K562 (cell line): ENCODE results near the gene EPHB2. TPM values are rescaled to one million over a fixed set of nuclear protein-coding genes. Genes with fewer than 3 reads are reported as not detected.

Source experiments
- ATAC-seq: fragments of 200-7000 bp; cut with Tn5 transposase; 3 replicates; pipeline ENCODE4 v1.9.1; 2020; ENCODE audit warnings: moderate library complexity
- BruUV-seq: library from RNA; stranded (reverse); fragments of 400-500 nt; replicated peaks from 2 replicates; lab custom pipeline; 2021; lab: Mats Ljungman, UMichigan
- CTCF ChIA-PET: fragments of 300-600 bp; formaldehyde crosslinking; extraction: SDS; loops from one replicate; lab custom pipeline; 2021; ENCODE audit warnings: low intra/inter-chr PET ratio; lab: Yijun Ruan, JAX
- POLR2A ChIA-PET: fragments of 300-600, 350-650 bp; sonication (Branson Sonifier 250); formaldehyde crosslinking; extraction: SDS; loops from one replicate; lab custom pipeline; 2021; ENCODE audit warnings: antibody characterized with exemption, inconsistent platforms; lab: Yijun Ruan, JAX
- DNase-seq, 4 experiments: peaks; one replicate each; pipeline versions ENCODE4 v3.0.0 to v3.0.0-alpha.2; 2011 to 2018; ENCODE audit warnings: low spot score in 3 of 4, mixed read lengths in 3 of 4; ENCODE audit errors: extremely low read depth in 1 of 4
- FAIRE-seq: peaks from 2 replicates; lab custom pipeline; 2011; peaks lifted over from hg19 to GRCh38; lab: Jason Lieb, UNC
- H2AFZ ChIP-seq: 2 replicates; pipeline ENCODE4 v1.6.0; 2011; ENCODE audit warnings: low read depth, low read length, control low read depth, inconsistent platforms
- H3K27ac ChIP-seq: fragments of 200-600 bp; 3 replicates; pipeline ENCODE4 v1.8.0; 2011; ENCODE audit warnings: low read depth, mild to moderate bottlenecking, control low read depth, inconsistent platforms, low read length, moderate library complexity, mixed read lengths; ENCODE audit errors: extremely low read depth
- H3K27me3 ChIP-seq, 2 experiments: fragments of 300-600 bp in 1 of 2; 2 replicates in 1 of 2; 3 replicates in 1 of 2; pipeline versions ENCODE4 v1.6.0 to v1.8.0; 2011; ENCODE audit warnings: inconsistent platforms in 2 of 2, low read length in 2 of 2, mild to moderate bottlenecking in 1 of 2, mixed read lengths in 1 of 2, moderate library complexity in 1 of 2; ENCODE audit not compliant: control insufficient read depth in 2 of 2, insufficient read depth in 2 of 2
- H3K36me3 ChIP-seq: fragments of 300-600 bp; 3 replicates; pipeline ENCODE4 v1.8.0; 2011; ENCODE audit warnings: mild to moderate bottlenecking, low read length, inconsistent platforms; ENCODE audit not compliant: control insufficient read depth, insufficient read depth
- H3K4me1 ChIP-seq, 2 experiments: fragments of 200-600 bp in 1 of 2; replicated peaks in 1 of 2; 2 replicates in 1 of 2; 3 replicates in 1 of 2; pipeline versions ENCODE4 v1.5.1 to v1.8.0; 2011; ENCODE audit warnings: inconsistent platforms in 2 of 2, low read length in 2 of 2, mild to moderate bottlenecking in 1 of 2, mixed read lengths in 1 of 2, moderate library complexity in 1 of 2; ENCODE audit not compliant: control insufficient read depth in 2 of 2, insufficient read depth in 2 of 2
- H3K4me2 ChIP-seq: 2 replicates; pipeline ENCODE4 v1.6.1; 2011; ENCODE audit warnings: low read length, control low read depth, inconsistent platforms, mixed read lengths; ENCODE audit not compliant: insufficient read depth
- H3K4me3 ChIP-seq: fragments of 200-600 bp; sonication (generic), shearing (Covaris generic); 2 replicates; pipeline ENCODE4 v1.5.1; 2016; ENCODE audit warnings: control low read depth, inconsistent platforms
- H3K79me2 ChIP-seq: fragments of 200-600 bp; 3 replicates; pipeline ENCODE4 v1.8.0; 2011; ENCODE audit warnings: low read length, inconsistent platforms; ENCODE audit not compliant: control insufficient read depth, insufficient read depth
- H3K9ac ChIP-seq, 2 experiments: 2 replicates each; pipeline versions ENCODE4 v1.6.0 to v1.6.1; 2011; ENCODE audit warnings: low read depth in 2 of 2, low read length in 2 of 2, control low read depth in 1 of 2, inconsistent platforms in 1 of 2, mild to moderate bottlenecking in 1 of 2, mixed read lengths in 1 of 2; ENCODE audit not compliant: insufficient read depth in 1 of 2
- H3K9me1 ChIP-seq: one replicate; pipeline ENCODE4 v1.6.0; 2011; ENCODE audit warnings: inconsistent platforms, mild to moderate bottlenecking, low read length, moderate library complexity; ENCODE audit not compliant: control insufficient read depth, insufficient read depth
- H3K9me3 ChIP-seq: replicated peaks from 2 replicates; pipeline ENCODE4 v1.5.1; 2011; ENCODE audit warnings: low read depth, low read length, inconsistent platforms; ENCODE audit not compliant: control insufficient read depth, insufficient read depth
- H4K20me1 ChIP-seq: replicated peaks from 2 replicates; pipeline ENCODE4 v1.6.1; 2011; ENCODE audit warnings: low read length, inconsistent platforms, mixed read lengths; ENCODE audit not compliant: control insufficient read depth, insufficient read depth
- BRD4 ChIP-seq: fragments of 200-600 bp; sonication (generic); IDR thresholded peaks from 2 replicates; pipeline ENCODE4 v1.6.1; 2017; ENCODE audit warnings: inconsistent platforms
- CEBPG ChIP-seq, 3 experiments: fragments of 200-800 bp in 1 of 3; sonication (Bioruptor generic) in 1 of 3; sonication (generic) in 1 of 3; formaldehyde crosslinking in 1 of 3; IDR thresholded peaks in 2 of 3; conservative IDR thresholded peaks in 1 of 3; 2 replicates each; pipeline versions ENCODE4 v1.6.1 to v1.8.0; 2016 to 2022; ENCODE audit warnings: missing compliant biosample characterization in 2 of 3, missing genetic modification characterization in 2 of 3, mild to moderate bottlenecking in 1 of 3, missing genetic modification reagents in 1 of 3
- FOXK1 ChIP-seq: sonication (generic); formaldehyde crosslinking; IDR thresholded peaks from 2 replicates; pipeline ENCODE4 v1.8.0; 2022; ENCODE audit warnings: missing genetic modification reagents, mild to moderate bottlenecking, borderline replicate concordance
- GABPA ChIP-seq: fragments of 200-800 bp; sonication (Bioruptor generic); conservative IDR thresholded peaks from 2 replicates; pipeline ENCODE4 v1.6.1; 2016; ENCODE audit warnings: low read depth, missing genetic modification characterization, missing compliant biosample characterization
- TSHZ1 ChIP-seq: fragments of 250-450 bp; sonication (Bioruptor Pico); IDR thresholded peaks from 2 replicates; pipeline ENCODE4 v1.4.0; 2020; ENCODE audit warnings: mild to moderate bottlenecking, moderate library complexity
- XRCC4 ChIP-seq: IDR thresholded peaks from one replicate; pipeline ENCODE4 v1.6.1; 2011; ENCODE audit not compliant: insufficient read depth, insufficient read length; ENCODE audit errors: extremely low read depth
- ZBTB17 ChIP-seq: fragments of 450-650 bp; formaldehyde crosslinking; IDR thresholded peaks from 2 replicates; pipeline ENCODE4 v1.4.0; 2020; ENCODE audit warnings: mild to moderate bottlenecking
- ZNF124 ChIP-seq: sonication (generic); formaldehyde crosslinking; IDR thresholded peaks from 2 replicates; pipeline ENCODE4 v1.8.1; 2022; ENCODE audit warnings: missing genetic modification reagents
- ZNF707 ChIP-seq: fragments of 250-450 bp; sonication (Bioruptor Pico); conservative IDR thresholded peaks from 2 replicates; pipeline ENCODE4 v1.8.0; 2022; ENCODE audit warnings: inconsistent platforms, mild to moderate bottlenecking, moderate library complexity
- WGBS: fragments of 100-300 bp; shearing (Covaris generic); methylation state at CpG from one replicate; pipeline ENCODE4 v1.1.6; 2016; ENCODE audit warnings: low coverage, mixed read lengths; ENCODE audit not compliant: insufficient coverage; ENCODE audit errors: missing lambda C conversion rate; 5-methylcytosine and 5-hydroxymethylcytosine counted together
- in situ Hi-C: fragments of 300-500 bp; cut with MboI; formaldehyde crosslinking; loops from 4 replicates; pipeline ENCODE4 v1.15.0; 2018; ENCODE audit warnings: inconsistent platforms, mixed read lengths
- intact Hi-C: fragments of 100-400 bp; cut with micrococcal nuclease; formaldehyde crosslinking; loops from 2 replicates; pipeline ENCODE4 v1.14.2; 2022
- polyA plus RNA-seq, 8 experiments: library from polyadenylated mRNA; depleted of rRNA in 4 of 8; stranded (reverse) in 5 of 8; unstranded in 3 of 8; fragments of >200 nt; fragmentation: Nextera tagmentation in 2 of 8; fragmentation: Illumina TruSeq in 1 of 8; extraction: Ambion mirVana in 2 of 8; extraction: Trizol in 1 of 8; gene quantifications; 2 replicates each; pipeline versions ENCODE4 v1.2.1 to v1.2.3, GENCODE V29; 2011 to 2014; ENCODE audit warnings: inconsistent platforms in 1 of 8, missing spikeins in 1 of 8
- total RNA-seq, 7 experiments: library from RNA; depleted of rRNA in 6 of 7; stranded (reverse); fragments of >200 nt in 6 of 7; fragmentation: Illumina TruSeq in 2 of 7; extraction: Trizol in 2 of 7; gene quantifications; 2 replicates each; pipeline versions ENCODE4 v1.2.1 to v1.2.3, GENCODE V29; 2011 to 2021; ENCODE audit warnings: low replicate concordance in 1 of 7

EPHB2 gene
- total and polyA plus RNA-seq, 9 of the 15 experiments (the other 6 are each of a cell fraction or from before 2014, with no cell fraction given), result not detected

DNA sequence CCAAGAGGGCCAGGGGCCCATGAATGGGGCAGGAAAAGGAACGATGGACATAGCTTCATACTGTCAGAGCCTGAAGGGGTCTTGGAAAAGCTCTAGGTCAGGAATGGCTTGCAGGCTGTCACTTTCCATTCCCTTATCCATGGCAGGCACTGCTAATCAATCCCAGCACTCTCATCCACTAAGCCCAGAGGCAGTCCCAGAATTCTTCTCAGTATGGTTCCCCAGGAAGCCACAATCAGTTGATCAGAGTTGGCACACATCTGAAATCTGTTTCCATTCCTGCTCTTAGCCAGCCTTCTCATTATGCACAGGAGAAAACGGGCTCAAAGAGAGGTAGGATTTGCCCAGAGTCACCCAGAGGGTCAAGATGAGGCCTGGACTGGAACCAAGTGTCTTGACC is 196.3 kb downstream of the EPHB2 start:
- in situ Hi-C loops (no loop called here), intact Hi-C loops (no loop called here)
- Histone ChIP-seq H2AFZ (no peak overlapping the region), H3K4me1 (no peaks in the 10 kb centered on the region), H3K9ac (no peak overlapping the region), H3K27me3 (peaks cover 23 to 77% of the 10 kb centered on the region in 2 experiments; a peak in 4 of 5 replicates), H3K27ac (no peak overlapping the region), H3K79me2 (no peaks in the 10 kb centered on the region), H3K4me2 (no peak overlapping the region), H3K36me3 (no peaks in the 10 kb centered on the region), H4K20me1 (peaks cover 11% of the 10 kb centered on the region; the same call in 1 of the 2 replicates), H3K9me1 (no peaks in the 10 kb centered on the region), H3K4me3 (no peak overlapping the region), H3K9me3 (no peaks in the 10 kb centered on the region)
- DNase-seq (no peak), FAIRE-seq (no peak), ATAC-seq (no peak)
- no TSS peak for BruUV-seq
- CTCF ChIA-PET, result no interaction called here
- TF ChIP-seq ZNF124 (CRISPR knock-in tag) (no peak), ZBTB17 (CRISPR knock-in tag) (peak; percentile 88)
- POLR2A ChIA-PET, result interaction anchor here (1.5 kb wide), 1 partner anchor 10 kb away, joined by 3 read pairs; no protein-coding TSS in a partner anchor
- WGBS, result 0% methylated on average over 2 of the region's 2 CpGs

DNA sequence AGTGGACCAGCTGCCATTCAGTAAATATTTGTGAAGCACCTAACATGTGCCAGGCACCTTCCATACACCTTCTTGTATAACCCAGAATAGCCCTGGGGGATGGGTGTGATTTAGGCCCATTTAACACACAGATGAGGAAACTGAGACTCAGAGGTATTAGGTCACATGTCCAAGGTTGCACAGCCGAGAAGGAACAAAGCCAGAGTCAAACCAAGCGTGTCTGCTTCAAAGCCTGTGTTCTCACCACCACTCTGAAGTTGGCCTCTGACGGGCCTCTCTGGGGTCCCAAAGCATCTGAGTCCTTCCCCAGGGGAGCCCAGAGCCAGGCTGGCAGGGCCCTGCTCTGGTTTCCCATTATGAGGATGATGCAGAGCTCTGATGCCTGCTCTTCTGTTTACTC is 196.9 kb downstream of the EPHB2 start:
- H3K79me2 ChIP-seq, result no peaks in the 10 kb centered on the region
- H3K27ac ChIP-seq, result no peak overlapping the region
- FAIRE-seq, result no peak
- H3K4me1 ChIP-seq, result no peaks in the 10 kb centered on the region
- no peak overlapping the region for H3K4me3 ChIP-seq
- no peaks in the 10 kb centered on the region; the same call in 1 of the 2 replicates for H3K9me3 ChIP-seq
- TF ChIP-seq CEBPG (CRISPR knock-in tag; IDR thresholded peaks at IDR 0.05) (no peak), CEBPG (tag; conservative IDR thresholded peaks at IDR 0.05 in 1 of 2, IDR thresholded peaks at IDR 0.05 in 1 of 2) (no peak), TSHZ1 (no peak), ZNF707 (no peak), FOXK1 (CRISPR knock-in tag) (no peak), BRD4 (no peak), XRCC4 (no peak), GABPA (tag) (no peak)
- TF ChIP-seq, all 486 proteins: peak for 0
- 0% methylated on average over 3 of the region's 3 CpGs for WGBS
- Histone ChIP-seq H3K4me2 (no peak overlapping the region), H4K20me1 (peaks cover 16% of the 10 kb centered on the region; the same call in 1 of the 2 replicates), H3K36me3 (no peaks in the 10 kb centered on the region), H3K9me1 (no peaks in the 10 kb centered on the region), H3K9ac (no peak overlapping the region), H2AFZ (no peak overlapping the region), H3K27me3 (peaks cover 27 to 80% of the 10 kb centered on the region in 2 experiments)
- intact Hi-C loops, result no loop called here
- no peak for DNase-seq
- ChIA-PET POLR2A (interaction anchor here (0.6 to 1.5 kb wide), 3 partner anchors 10 to 610 kb away, joined by 3 to 4 read pairs (median 3); no protein-coding TSS in a partner anchor), CTCF (no interaction called here)
- in situ Hi-C loops, result no loop called here
- no peak for ATAC-seq
- no TSS peak for BruUV-seq
